GM19463 (cell line): ENCODE data around the gene ARRB1.

ENCODE experiments used
- ATAC-seq: cut with Tn5 transposase; IDR thresholded peaks from one replicate; pipeline ENCODE4 v1.9.1; 2021; ENCODE audit warnings: mild to moderate bottlenecking, moderate library complexity; ENCODE audit not compliant: unreplicated experiment

Gene ARRB1

DNA sequence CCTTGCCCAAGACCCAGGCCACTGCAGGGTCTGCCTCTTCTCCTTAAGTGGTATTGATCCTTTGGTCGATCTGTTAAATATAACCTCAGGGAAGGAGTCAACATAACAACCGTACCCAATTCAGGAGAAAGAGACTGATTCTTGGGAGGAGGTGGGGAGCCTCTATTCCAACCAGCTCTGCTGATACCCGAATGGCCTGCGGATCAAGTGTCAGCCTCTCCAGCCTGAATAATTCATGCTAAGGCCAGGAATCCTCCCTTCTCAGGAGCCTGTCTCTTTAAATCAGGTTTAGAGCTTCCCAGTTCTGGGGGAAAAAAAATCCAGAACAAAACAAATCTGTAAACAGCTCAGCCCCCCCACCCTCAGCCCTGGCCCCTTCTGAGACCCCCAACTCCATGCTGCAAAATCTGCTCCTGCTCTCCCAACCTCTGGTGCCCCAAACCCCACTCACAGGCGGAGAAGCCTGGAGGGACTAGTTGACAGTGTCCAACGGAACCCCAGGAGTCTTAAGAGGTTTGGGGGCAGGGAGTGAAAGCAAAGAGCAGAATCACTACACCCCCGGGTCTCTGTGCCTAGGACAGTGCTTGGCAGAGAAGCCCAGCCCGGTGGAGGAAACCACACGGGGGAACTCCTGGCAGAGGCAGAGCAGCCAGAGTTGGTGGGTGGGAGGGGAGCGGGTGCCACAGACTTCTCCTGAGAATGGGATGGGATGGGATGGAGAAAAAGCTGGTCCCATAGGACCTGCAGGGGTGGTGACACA lies 111.8 kb downstream of the ARRB1 start:
- no peak for ATAC-seq

DNA sequence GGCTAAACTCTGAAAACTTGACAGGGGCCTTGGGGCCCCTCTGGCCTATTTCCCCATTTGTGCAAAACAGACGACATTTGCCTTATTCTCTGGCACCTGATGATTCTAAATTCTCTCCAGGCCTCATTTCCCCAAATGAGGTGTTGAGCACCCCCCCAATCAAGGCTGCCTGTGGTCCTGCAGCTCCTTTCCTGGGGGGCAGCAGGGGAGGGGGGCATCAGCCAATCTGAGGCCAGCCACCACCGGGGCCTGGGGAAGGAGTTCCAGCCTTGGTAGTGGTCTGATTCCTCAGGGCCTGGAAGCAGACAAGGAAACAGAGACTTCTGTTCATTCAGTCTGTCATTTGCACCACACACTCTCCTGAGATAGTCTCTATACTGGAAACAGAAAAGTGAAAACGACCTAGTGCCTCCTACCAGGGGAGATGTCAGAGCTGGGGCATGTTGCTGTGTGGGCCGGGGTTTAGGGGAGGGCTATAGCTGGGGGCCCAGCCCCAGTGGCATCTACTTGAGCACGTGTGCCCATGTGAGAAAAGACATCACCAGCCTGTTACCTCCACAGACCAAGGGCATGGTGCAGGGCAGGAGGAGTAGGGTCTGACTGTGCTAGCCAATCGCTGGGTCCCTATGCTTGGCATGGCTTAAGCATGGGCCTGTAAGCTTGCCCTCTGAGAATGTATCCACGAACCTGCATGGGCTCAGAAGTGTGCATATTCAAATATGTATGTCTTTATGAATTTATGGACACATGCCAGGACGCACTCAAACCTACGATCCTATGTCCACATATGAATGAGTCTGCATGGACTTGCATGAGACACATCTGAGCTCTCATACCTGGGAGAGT lies 112.6 kb downstream of the ARRB1 start:
- ATAC-seq, result no peak

DNA sequence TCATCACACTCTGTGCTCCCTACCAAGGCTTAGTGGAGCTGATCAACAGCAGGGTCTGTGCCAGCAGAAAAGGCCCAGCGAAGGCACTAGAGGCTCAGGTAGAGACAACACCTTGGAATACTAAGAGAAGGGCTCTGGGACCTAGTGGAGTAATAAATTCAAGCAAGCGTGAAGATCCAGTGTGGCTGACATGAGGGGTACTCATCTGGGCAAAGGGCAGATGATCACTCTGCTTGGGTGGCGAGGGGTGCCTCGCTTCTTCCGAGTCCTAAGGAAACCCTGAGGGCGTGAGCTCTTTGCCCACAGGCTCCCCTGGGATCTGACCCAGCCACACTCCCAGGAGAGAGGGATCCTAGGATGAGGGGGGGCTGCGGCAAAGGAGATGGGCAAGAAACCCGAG lies 114.4 kb downstream of the ARRB1 start:
- ATAC-seq, result no peak

DNA sequence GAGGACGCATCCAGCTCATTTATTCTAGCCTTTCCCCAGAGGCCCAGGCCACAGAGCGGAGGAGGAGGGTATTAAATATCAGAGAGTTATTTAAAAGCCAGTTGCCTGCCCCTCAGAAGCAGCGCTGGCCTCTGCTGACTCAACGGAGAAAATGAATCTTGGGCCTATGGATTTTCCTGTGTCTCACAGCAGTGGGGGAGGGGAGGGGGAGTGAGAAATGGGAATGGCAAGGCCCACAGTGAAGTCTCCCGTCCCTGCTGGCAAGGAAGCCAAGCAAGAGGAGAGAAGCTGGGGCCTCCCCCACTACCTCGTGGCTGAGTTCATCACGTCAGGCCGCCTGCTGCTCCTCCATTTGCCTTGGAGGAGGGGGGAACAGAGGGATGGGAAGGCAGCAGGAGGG lies 115.4 kb downstream of the ARRB1 start:
- no peak for ATAC-seq

DNA sequence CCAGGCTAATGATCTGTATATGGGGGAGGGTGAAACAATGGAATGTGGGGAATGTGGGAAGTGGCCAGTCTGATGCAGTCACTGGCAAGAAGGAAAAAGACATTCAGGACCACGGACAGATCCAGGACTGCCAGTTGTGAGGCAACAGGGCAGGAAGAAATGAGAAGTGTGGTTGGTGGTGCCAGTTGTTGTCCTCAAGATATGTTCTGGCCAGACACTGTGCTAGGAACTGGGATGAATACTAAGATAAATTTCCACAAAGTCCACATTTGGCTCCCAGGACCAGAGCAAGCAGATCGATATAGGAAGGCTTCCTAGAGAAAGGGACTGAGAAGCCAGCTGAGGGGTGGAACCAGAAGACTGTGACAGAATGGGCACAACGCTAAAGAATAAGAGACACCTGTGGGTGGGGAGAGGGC lies 117.7 kb downstream of the ARRB1 start:
- no peak for ATAC-seq

DNA sequence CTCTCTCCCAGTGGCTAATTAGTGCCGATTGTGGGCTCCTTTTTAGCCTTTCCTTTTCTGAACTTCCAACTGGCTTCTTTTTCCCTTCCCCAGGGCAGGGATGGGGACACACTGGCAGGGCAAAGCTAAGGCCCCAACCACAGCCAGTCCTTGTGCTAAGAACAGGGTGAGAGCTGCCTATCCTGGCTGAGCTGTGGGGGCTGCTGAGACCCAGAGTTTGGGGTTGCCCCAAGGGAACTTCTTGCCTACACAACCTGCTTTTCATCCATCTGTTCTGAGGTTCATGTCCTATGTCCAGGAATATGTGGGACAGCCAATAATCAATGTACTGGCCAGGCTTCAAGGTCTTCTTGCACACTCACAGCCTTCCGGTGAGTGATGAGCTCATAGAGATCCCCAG lies 120.8 kb downstream of the ARRB1 start:
- ATAC-seq, result no peak

DNA sequence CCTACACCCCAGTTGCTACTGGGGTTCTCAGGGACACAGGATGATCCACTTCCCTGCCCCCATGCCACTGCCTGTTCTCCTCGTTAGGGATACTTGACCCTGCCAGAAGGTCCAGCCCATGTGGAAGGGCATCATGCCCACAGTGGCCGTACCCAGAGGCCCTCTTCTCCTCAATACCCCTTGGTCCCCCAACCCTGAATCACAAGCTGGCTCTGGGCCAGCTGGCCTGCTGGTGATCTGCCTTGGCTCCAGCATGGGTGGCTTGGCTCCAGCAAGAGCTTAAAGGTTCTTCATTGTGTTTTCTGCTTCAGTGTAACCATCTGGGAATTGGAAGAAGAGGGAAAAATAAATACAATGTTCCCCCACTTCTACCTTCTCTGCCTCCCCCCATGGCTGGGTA lies 122.0 kb downstream of the ARRB1 start:
- ATAC-seq, result no peak

DNA sequence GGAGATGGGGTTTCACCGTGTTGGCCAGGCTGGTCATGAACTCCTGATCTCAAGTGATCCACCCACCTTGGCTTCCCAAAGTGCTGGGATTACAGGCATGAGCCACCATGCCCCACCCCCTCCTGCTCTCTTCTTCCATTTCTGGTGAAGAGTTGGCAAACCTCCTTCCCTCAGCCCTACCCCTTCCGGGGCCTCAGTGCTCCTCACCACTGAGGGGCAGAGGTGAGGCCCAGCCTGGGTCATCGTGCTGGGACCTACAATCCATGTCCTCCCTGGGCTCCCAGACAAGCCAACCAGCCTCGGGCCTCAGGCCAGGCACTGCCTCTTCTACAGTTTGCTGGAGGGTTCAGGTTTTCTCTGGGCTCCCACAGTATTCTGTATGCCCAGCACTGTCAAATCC lies 125.7 kb downstream of the ARRB1 start:
- no peak for ATAC-seq

DNA sequence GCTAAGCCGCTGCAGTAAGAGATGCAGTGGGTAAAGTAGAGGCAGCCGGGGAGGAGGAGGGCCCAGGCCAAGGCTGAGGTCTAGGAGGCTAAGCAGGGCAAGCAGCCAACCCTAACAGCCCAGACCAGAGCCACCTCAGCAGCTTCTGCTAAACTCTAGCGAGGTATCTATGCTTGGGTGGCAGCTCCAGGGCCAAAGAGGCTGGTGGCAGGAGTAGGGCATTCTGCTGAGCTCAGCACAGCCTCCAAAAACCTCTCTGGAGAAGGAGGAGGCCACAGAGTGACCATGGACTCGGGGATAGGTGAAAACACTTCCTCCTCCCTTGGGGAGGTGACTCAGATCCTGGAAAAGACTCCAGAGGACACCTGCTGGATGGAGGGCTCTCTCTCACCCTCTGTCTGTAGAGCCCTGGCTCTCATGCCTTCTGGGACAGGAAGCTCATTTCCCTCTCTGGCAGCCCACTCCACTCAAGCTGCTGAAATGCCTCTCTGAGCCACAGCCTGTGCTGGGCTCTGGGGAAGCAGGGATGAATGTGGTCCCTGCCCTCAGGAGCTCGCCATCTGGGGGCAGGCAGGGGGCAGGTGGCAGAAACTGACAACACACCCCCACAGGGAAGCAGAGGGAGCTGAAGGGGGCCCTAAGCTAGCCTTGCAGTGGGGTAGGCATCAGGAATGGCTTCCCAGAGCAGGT lies 127.4 kb downstream of the ARRB1 start:
- ATAC-seq, result no peak

DNA sequence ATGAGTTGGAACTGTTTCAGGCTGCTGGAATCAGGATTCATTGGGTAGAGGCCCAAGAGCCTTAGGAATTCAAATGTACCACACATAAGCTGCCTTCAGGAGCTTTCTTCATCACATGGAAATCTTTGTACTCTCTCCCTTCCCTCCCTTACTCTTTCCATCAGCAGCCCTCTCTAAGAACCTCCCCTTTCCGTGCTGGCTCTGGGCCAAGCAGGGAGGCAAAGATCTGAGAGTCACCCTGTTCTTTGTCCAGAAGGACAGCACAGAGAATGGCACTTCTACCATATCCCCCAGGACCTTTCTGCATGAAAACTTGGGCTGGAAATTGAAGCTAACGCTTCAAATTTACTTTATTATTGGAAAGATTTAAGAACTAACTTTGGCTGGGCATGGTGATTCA lies 131.6 kb downstream of the ARRB1 start:
- ATAC-seq, result no peak

DNA sequence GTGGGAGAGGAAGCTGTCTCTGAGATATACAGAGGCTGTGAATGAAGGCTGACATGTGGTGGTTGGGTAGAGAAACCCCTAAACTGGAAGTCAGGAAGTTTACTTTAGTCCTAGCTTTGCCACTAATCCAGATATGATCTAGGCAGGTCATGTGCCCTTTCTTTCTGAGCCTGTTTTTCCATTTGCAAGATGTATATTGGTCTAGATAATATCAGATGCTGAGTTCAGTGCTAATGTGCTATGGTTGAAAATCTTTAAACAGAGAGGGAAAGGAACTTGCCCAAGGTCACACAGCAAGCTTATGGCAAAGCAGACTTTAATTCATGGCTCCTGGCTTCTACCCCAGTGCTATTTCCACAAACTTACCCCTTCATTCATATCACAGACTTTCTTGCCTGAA lies 136.6 kb downstream of the ARRB1 start:
- ATAC-seq, result no peak

DNA sequence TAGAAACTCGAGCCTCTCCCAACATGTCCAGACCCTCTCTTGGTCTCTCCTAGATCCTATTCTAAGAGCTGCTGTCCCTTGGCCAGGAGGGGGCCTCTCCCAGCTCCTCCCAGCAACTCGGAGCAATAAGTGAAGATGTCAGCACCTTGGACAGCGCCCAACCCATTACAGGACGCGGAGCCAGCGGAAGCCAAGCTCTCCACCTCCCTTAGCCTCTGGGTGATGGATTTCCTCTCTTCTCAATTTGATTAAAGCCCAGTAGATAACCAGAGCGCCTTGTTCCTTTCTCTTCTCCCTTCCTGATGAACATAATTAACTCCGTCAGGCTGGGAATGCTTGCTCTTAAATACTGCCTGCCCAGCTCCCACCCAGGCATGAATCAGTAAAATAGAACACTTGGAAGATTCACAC lies 137.0 kb downstream of the ARRB1 start:
- no peak for ATAC-seq
